ENCODE measurements around the gene PTN.

GRCh38 chr7:137258552-137258951 is 85.0 kb downstream of the PTN start:
- TF ChIP-seq RBM17 (IDR thresholded peaks at IDR 0.05; ENCODE audit: borderline replicate concordance, low read depth, low read length): no peak
- TF ChIP-seq POLR2A (conservative IDR thresholded peaks at IDR 0.05): no peak
- TF ChIP-seq ZZZ3 (IDR thresholded peaks at IDR 0.05): no peak
- TF ChIP-seq HMGXB4 (CRISPR knock-in tag; IDR thresholded peaks at IDR 0.05): no peak
- TF ChIP-seq CTCF (IDR thresholded peaks at IDR 0.05 in 2 of 3, conservative IDR thresholded peaks at IDR 0.05 in 1 of 3; ENCODE audit: insufficient read depth in 2 of 3, low read depth in 1 of 3, low read length in 3 of 3): no peak
- no peak for TF ChIP-seq TCF7 (IDR thresholded peaks at IDR 0.05; ENCODE audit: borderline replicate concordance)
- no peak for TF ChIP-seq GTF3C2 (IDR thresholded peaks at IDR 0.05; ENCODE audit: borderline replicate concordance, extremely low read depth, insufficient read length)
- TF ChIP-seq PHTF2 (CRISPR knock-in tag; IDR thresholded peaks at IDR 0.05): no peak
- no peak for TF ChIP-seq ESRRA (IDR thresholded peaks at IDR 0.05; ENCODE audit: borderline replicate concordance, low read depth)
